GM12865 (cell line): ENCODE results near the gene MARCHF6.

Source experiments
- DNase-seq: peaks from one replicate; pipeline ENCODE4 v3.0.0; 2010; ENCODE audit warnings: low read depth
- H3K4me3 ChIP-seq: 2 replicates; pipeline ENCODE4 v1.5.1; 2011; ENCODE audit warnings: mild to moderate bottlenecking, low read depth, low read length, control low read depth
- CTCF ChIP-seq: IDR thresholded peaks from 2 replicates; pipeline ENCODE4 v1.5.1; 2011; ENCODE audit warnings: low read length, control low read depth, low read depth, inconsistent platforms; ENCODE audit not compliant: insufficient read depth; ENCODE audit errors: missing control alignments

The MARCHF6 gene

GRCh38 chr5:10401498-10401897 is 48.0 kb downstream of the MARCHF6 start:
- peak; percentile 52 for DNase-seq
- no peak for TF ChIP-seq CTCF
- no peak overlapping the region for H3K4me3 ChIP-seq
